GM04503 (cell line): Measurements from ENCODE around the gene ARHGEF28.
A peak's percentile ranks its signal among the peaks of the same experiment; 100 is the strongest.

Experiments
- DNase-seq: peaks from one replicate; pipeline ENCODE4 v3.0.0-alpha.2; 2012; ENCODE audit warnings: low read depth

ARHGEF28 gene

DNA sequence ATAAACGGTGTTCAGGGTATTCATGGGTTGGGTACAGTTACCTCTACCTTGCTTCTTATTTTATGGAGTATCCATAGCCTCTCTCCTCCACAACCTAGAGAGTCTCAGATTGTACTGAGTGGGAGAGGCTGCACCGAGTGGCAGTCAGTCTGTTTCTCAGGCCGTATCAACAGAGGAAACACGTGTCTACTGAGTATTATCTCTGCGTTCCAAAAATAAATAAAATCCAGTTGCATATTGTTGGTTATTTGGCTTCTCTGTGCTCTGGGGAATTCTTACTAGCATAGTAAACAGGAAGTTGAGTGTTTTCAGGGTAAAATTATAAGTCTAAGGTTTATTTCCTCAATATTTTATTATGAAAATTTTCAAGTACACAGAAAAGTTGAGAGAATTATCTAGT lies 231.0 kb downstream of the ARHGEF28 start:
- DNase-seq, result no peak

GRCh38 chr5:73857446-73857845 lies 231.4 kb downstream of the ARHGEF28 start:
- DNase-seq, result no peak

DNA sequence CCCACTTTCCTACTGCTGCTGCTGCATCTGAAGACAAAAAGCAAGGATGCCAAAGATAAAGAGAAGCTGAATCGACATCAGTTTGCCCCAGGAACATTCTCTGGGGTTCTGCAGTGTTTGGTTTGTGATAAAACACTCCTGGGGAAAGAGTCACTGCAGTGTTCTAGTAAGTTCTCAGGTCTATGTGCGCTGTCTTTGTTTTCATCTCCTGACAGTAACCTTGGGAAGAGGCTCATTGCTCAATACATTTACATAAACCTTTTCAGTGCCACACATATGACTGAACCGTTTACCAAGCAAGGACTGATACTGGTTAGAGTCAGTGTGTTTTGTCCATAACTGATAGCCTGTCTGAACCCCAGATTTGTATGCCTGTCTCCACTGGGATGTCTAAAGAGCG lies 232.1 kb downstream of the ARHGEF28 start:
- no peak for DNase-seq

GRCh38 chr5:73858776-73859175 lies 232.8 kb downstream of the ARHGEF28 start:
- no peak for DNase-seq

- no peak for DNase-seq
Measured at GRCh38 chr5:73859696-73860095, 233.7 kb downstream of the ARHGEF28 start.

DNA sequence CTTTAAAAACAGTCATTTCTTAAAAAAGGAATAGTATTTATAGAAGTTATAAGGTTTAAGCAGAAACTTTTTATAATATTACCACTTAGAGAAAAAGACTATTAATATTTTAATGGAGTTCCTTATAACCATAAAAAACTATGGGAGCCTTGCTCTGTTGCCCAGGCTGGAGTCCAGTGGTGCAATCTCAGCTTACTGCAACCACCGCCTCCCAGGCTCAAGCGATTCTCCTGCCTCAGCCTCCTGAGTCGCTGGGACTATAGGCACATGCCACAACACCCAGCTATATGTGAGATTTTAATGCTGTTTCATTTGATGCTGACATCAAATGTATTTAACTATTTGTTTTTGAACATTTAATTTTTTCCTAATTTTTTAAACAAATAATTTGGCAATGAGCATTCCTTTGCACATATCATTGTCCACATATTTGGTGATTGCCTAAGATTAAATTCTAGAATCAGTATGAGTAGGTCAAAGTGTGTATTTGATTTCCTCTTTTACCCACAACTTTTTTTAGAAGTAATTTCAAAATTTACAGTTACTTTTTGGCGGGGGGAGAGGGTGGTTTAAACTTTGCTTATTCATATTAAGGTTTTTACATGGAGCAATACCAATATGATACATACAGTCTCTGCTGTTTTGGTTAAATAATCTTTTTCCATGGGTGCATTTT lies 235.5 kb downstream of the ARHGEF28 start:
- peak; percentile 12 for DNase-seq

DNA sequence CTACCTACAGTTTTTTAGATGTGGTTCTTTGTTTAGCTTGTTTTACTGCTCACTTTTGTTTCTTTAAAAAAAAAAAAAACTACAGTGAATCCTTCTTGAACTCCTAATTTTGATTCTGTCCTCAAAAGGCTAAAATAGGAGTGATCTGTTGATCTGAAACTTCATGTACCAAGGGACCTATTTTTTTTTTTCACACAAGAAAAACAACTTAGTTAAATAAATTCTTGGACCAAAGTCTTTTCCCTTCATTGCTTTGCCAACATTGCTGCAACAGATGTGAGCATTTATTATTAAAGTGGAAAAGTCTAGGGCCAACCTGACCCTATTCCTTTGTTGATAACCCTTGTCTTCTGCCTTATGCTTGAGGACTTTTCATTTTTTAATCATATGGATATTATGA lies 236.8 kb downstream of the ARHGEF28 start:
- no peak for DNase-seq

DNA sequence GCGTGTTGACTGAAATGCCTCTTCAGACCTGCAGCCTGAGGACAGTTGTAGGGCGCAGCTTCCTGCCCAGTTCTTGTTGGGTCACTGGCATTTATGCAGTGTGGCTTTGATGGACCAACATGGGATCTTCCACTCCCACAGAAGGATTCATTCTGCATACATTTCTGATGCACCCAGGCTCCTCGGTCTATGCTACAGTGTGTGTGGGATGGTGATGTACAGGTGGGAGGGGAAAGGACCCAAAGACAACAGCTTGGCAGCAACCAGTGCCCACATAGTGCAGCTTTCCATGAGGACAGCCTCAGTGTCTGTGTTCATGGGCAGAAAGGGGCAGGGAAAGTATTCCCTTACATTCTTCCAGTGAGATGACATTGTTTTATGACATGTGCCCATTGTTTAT lies 237.9 kb downstream of the ARHGEF28 start:
- no peak for DNase-seq

DNA sequence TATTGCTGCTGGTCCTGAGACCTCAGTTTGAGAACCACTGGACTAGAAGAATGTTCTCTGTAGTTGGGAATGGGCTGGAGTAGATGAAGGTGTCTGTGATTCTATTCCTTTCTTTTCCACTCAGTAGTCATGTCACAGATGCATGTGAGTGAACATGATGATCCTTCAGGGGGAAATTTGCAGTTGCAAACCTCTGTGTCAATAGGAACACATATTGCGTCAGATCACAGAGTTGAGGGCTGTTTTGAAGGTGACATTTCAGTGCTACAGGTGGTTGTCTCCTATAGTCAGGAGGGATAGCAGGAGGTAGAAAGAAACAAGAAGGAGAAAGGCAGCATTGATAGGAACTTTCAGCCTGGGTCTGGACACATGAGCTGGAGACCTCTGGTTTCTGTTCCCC lies 239.3 kb downstream of the ARHGEF28 start:
- DNase-seq, result no peak

DNA sequence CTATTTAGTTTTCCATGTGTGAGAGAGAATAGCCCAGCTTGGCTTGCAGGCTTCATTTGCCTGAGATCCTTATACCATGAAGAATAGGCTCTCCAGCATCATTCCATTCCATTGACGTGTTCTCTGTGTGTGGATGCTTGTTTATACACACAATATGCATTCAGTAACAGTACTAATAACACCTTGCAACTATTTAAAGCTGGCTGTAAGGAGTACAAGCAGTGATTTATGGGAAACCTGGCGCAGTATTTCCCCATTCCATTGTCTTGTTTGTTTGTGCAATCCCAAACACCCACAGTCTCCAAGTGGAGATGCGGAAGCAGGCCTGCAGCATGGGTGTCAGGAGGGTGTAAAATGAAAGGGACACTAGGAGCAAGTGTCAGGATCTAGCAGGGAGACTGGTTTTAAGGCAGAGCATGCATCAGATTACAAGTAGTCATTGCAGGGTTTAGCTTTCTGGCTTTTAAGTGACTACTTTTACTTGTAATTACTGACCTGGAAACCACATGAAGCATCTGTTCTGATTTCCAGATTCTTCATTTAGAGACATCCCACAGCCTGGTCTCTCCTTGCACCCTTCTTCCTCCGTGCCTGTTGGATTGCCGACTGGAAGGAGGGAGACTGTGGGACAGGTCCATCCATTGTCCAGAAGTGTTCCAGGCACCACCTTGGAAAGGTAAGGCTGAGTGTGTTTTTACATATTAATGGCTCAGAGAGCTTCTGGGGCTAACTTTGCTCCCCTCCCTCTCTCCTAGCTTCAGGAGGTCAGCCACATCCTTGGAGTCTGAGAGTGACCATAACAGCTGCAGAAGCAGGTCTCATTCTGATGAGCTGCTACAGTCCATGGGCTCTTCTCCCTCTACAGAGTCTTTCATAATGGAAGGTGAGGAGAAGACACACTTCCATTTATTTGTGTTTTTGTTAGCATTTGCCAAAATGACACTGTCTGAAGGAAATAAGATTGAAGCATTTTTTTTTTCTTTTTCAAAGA lies 241.6 kb downstream of the ARHGEF28 start:
- DNase-seq, result peak; percentile 40

DNA sequence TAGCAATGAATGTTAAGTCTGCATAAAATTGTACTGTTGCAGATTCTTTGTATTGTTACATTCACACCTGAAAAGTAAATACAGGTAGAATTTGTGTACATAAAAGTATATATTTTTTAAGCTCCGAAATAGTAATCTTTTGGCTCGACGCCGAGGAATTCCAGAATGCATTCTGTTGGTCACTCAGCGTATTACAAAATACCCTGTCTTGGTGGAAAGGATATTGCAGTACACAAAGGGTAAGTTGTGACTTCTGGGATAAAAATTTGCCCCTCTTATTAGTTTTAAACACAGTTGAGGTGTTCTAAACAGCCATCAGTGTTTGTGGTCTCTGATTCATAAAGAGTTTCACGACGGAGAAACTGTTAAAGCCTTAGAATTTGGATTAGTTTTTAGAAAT lies 257.6 kb downstream of the ARHGEF28 start:
- DNase-seq, result no peak

DNA sequence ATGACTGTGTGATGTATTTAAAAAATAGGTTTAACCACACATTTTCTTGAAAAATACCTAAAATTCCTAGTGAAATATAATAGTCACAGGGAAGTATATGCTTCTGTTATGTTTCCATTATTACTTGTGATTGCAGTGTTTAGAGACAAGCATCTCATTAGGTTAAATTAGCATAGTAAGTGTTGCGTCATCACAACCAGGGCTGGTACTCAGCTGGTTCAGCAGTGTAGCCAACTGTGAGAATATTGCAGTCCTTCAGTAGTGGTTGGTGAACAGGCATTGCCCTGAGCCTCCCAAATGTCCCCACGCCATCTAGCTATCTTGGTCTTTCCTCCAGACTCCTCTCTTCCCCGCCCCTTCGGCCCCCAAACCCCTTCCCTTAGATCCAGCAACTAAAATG lies 261.7 kb downstream of the ARHGEF28 start:
- no peak for DNase-seq

- DNase-seq, result no peak
Measured at GRCh38 chr5:73890569-73890968, 264.6 kb downstream of the ARHGEF28 start.

DNA sequence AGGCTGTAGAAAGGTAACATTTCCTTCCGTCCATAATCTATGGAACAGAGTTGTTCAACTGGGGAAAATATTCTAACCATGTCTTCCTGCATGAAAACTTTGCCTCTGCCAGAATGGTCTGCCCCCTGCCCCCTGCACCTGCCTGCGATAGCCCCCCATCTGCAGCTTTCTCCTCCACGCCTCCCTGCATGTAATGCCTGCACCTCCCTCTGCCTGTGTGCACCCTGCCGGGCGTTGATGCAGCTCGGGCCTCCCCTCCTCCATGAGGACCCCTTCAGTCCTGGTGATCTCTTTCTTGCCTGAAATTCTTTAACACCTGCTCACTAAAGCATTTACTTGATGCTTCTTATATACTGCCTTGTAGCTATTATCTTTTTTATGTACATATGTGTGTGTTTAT lies 266.2 kb downstream of the ARHGEF28 start:
- no peak for DNase-seq

DNA sequence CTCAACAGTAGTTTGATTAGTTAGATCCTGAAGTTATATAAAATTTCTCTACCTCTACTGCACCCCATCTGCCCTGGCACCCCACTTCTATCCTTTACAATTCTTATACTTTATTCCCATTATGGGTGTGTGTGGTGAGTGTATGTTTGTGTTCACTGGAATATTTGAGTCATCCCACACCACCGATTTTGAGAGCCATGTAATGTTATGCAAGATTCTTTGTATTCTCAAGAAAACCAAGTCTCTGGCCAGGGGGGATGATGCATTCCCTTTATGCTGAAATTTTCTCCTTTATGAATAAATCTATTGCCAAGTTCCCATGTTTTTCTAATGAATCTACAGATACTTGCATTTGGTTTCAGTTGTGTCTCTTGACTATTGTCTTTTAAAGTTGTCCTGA lies 266.8 kb downstream of the ARHGEF28 start:
- peak; percentile 77 for DNase-seq

GRCh38 chr5:73893813-73894212 lies 267.8 kb downstream of the ARHGEF28 start:
- DNase-seq, result no peak

DNA sequence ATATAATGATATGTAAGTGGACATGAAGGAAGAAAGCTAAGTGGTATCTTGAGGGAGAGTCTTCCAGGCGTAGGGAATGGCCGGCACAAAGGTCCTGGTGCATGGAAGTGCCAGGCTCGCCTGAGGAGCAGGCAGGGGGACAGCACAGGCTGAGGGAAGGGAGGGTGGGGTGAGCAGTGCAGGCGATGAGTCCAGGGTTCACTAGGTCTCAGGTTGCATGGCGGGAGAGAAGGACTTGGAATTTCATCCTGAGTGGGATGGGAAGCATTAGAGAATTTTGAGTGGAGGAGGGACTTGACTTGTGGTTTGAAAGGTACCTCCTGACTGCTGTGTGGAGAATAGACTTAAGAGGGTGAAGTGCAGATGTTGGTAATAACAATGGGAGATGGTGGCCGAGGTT lies 268.9 kb downstream of the ARHGEF28 start:
- no peak for DNase-seq

DNA sequence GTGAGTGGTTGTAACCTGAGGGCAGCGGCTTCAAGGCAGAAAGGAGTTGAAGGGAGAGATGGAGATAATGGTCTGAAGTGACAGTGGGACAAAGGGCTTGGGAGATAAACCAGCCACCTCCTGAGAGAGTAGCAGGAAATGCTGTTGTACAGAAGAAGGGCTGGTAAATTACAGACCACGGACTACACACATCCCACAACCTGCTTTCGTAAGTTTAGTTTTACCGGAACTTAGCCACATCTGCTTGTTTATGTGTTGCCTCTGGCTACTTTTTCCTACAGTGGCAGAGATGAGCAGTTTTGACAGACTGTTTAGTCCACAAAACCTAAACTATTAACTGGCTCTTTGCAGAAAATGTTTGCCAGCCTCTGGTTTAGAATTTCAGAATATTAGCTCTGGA lies 269.5 kb downstream of the ARHGEF28 start:
- no peak for DNase-seq

- no peak for DNase-seq
Measured at GRCh38 chr5:73896097-73896496, 270.1 kb downstream of the ARHGEF28 start.

DNA sequence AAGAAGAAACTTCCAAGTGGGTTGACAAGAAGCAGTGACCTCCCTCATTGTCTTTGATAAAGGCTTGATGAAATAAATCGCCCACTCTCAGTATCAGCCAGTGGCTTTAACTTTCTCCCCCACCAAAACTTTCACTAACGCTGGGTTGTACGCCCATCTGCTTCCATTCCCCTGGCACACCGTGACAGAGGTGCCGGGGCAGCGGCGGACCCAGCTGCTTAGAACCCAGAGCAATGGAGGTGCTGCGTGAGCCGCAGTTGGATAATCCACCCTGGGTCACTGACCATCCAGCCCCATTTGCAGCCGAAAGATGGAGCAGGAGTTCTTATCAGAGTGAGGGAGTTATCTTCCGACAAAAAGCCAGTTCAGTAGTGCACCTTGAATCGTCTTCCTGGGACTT lies 270.7 kb downstream of the ARHGEF28 start:
- DNase-seq, result no peak

DNA sequence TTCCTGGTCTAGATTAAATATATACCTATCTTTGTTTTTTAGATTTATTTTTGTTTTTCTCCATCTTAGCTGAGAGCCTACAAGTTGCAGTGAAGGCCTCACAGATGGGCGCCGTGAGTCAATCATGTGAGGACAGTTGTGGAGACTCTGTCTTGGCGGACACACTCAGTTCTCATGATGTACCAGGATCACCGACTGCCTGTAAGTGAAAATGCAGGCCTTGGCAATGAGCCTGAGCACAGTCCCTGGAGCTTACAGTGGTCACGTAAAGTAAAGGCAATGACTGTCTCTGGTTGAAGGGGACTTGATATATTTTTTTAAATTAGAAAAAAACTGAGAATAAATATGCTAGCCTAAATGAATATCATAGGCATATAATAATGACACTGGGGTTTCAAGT lies 271.9 kb downstream of the ARHGEF28 start:
- no peak for DNase-seq

GRCh38 chr5:73899055-73899454 lies 273.1 kb downstream of the ARHGEF28 start:
- no peak for DNase-seq

DNA sequence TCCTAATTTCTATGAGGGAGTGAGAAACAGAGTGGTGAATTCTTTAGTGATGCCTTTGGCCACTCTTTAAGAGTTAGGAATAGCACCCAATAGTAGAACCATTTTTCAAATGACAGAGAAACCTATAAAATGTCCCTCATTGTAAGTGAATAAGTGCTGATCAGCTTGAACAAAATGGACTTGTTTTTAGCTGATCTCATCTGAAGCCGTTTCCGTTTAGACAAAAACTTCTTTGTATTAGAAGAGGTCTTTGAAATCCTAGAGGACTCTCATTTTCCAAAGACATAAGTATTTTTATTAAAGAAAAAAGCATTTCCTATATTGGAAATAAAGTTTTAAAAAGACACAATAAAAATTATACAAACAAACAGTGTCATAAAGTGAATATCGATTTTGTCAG lies 273.9 kb downstream of the ARHGEF28 start:
- DNase-seq, result no peak
